GM18499 (cell line): ENCODE measurements around the gene EIPR1.
"Not testable (repeated sequence)": the region's sequence is repeated elsewhere in the genome, so short reads cannot be mapped to it uniquely, and the experiment has no call there.

ENCODE experiments used
- ATAC-seq: cut with Tn5 transposase; IDR thresholded peaks from one replicate; pipeline ENCODE4 v1.9.1; 2021; ENCODE audit warnings: moderate number of reproducible peaks; ENCODE audit not compliant: insufficient read depth, unreplicated experiment

Gene EIPR1

DNA sequence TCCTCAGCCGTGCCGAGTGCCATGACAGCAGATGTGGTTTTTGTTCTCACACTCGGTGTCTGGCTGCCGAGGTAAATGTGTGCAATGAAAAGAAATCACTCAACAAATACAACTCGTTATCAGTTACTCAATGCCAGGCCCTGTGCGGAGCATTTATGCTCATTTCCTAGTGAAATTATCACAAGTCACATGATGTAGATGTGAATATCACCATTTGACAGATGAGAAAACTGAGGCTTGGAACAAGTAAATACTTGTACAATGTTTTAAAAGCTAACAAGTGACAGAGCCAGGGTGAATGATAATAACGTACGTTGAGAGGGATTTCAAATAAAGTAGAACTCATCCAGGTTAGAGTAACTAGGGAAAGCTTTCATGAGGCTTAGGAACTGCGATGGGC is 174.7 kb downstream of the EIPR1 start:
- no peak for ATAC-seq

DNA sequence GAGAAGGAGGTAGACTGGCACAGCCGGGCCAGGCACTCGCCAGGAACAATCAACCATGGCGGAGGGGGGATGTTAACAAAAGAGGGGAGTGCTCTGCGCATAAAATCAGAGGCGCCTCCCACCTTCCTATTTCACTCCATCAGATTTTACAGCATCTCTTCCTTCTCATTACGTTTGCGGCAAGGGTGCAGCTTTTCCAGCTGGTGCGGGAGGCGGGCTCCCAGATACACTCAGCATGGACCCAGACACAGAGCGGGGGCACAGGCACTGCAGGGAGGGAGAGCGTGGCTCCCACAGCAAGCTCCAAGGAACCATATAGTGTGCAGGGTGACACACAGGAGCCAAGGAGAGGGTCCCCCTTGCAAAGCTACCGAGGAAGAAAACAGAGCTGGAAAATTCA is 176.3 kb downstream of the EIPR1 start:
- ATAC-seq, result no peak

DNA sequence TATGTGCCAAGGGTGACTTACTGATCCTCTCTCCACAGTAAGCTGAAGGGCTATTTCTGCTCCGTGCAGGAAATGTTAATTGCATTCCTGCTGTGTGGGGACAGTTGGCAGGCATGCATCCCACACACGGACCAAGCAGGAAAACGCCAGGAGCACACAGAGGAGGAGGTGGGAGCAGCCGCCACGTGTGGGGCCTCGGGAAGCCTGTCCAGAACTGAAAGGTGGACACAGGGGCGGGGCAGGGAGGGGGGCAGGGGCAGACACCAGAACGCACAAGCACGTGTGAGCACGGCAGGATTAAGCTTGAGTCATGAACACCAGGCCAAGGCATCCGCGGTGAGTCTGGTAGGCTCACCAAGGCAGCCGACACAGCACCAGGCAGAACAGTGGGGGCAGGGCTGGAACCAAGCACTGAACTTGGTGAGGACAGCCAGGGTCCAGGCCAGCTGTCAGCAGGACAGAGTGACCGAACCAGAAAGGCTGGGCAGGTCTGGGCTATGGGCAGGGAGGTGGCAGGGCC is 177.1 kb downstream of the EIPR1 start:
- no peak for ATAC-seq

DNA sequence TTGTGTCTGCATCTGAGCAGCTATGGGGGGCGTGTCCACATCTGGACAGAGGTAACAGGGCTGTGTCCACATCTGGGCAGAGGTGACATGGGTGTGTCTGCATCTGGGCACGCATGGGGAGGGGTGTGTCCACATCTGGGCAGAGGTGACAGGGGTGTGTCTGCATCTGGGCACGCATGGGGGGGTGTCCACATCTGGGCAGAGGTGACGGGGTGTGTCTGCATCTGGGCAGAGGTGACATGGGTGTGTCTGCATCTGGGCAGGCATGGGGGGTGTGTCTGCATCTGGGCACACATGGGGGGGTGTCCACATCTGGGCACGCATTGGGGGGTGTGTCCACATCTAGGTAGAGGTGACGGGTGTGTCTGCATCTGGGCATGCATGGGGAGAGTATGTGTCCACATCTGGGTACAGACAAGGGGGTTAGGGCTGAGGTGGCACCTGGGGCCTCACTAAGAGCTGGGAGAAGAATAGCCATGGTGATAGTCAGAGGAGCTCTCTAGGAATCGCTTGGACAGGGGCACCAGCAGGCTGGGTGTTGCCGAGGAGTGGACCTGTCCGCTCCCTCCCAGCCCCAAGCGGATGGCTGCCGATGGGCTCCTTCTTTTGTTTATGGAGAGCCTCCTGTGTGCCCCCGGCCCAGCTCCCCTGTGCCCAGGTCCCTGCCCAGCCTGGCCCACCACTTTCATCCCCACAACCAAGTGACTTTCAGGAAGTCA is 177.8 kb downstream of the EIPR1 start:
- ATAC-seq, result no peak

DNA sequence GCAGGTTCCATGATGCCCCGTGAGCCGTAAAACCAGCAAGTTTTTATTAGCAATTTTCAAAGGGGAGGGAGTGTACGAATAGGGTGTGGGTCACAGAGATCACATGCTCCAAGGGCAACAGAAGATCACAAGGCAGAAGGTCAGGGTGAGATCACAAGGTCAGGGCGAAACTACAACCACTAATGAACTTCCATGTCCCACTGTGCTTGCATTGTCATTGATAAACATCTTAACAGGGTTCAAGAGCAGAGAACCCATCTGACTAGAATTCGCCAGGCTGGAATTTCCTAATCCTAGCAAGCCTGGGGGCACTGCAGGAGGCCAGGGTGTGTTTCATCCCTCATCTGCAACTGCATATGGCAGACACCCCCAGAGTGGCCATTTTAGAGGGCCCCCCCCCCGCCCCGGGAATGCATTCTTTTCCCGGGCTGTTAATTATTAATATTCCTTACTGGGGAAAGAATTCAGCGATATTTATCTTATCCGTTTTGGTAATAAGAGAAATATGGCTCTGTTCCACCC is 178.9 kb downstream of the EIPR1 start:
- not testable (repeated sequence) for ATAC-seq

DNA sequence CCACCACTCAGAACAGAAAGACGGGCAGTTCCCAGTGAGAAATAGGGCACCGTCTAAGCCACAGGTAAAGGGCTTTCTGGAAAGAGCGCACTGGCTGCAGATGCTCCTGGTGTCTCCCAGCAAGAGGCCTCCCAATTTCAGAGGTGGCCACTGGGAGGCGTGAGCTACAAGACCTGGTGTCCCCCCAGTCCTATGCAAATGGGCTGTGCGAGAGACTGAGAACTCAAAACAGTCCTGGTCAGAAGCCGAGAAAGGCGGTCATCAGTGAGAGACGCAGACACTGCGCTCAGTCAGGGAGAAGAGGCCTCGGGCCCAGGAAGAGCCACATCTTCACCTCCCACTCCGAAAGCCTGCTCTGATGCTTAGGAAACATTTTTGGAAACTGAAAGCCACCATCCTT is 179.5 kb downstream of the EIPR1 start:
- no peak for ATAC-seq

DNA sequence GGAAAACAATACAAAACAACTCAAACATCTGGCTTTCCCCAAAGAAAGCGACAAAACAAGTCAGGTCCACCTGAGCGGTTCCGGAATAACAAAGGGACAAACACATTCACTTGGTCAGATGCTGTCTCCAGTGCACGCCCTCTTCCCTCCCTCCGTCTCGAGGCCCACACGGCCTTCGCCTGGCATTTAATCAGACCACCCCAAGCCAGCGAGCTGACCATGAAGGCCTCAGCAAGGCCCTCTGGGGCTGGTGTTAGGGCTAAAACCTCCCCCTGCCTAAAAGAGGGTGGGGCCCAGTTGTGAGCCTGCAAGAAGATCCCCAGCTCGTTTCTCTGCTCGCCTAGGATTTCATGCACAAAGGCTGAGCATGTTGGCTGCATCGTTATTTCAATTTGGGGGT is 180.3 kb downstream of the EIPR1 start:
- no peak for ATAC-seq

DNA sequence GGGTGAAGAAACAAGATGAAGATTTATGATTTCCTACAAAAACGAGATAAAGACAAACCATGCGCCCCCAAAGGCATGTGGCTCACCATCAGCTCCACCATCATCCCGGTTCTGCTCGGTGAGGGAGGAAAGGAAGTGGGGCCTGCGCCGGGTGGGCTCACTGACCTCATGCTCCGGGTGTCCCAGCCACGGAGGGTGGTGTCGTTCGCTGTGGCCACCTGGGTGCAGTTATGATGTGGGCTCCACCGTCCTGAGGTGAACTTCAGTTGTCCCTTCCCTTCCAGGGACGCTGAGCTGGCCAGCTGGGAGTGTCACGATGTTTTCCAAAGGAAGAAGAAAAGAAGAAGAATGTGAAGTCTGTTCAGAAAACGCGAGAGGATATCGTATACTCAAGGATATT is 180.9 kb downstream of the EIPR1 start:
- ATAC-seq, result no peak

DNA sequence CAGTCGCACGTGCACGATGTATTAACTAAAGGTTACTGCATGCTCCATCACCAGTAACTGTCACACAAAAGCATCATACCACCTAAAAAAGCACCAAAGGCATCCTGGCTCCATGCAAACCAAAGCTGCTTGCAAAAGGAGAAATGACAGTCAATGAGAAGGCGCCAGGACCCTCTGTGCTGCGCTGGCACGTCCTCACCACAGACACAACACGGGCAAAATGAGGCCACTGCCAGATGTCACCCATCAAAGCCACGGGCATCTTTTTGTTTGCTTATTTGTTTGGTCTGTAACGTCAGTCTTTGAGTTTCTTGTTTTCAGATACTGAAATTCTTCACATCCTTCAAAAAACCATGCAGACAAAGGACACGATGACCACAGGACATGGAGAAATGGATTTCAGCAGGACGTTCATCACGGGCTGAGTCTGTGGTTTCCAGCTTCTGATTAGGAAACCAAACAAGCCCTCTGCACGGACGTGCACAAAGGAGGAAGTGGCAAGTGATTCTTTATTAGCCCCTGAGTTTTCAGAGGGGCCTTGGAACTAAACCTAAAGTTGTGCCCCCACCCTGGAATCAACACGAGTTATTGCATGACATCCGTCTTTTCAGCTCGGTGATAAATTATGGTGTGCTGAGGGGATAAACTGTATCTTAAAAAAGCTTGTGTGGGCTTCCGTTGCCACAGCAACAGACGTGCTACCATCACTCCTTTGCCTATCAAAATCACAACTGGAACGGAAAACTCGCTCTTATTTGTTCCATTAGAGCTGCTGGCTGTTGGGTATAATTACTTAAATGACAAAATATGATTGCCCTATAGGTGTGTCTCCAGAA is 181.8 kb downstream of the EIPR1 start:
- ATAC-seq, result no peak

DNA sequence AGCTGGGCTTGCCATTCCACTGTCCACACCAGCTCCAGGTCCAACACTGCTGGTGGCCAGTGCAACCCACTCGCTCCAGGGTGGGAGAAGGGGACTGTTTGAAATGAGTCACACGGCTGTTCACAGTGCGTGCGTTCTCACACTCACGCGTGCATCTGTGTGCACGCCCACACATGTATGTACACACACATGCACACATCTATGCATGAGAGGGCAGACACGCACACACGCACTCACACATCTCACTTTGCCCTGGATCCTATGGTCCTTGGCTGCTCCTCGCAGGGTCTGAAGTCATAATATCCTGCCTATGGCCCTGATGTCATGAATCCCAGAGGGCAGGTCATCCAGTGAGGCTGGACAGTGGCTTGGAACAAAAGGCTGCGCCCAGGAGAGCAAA is 182.8 kb downstream of the EIPR1 start:
- no peak for ATAC-seq

DNA sequence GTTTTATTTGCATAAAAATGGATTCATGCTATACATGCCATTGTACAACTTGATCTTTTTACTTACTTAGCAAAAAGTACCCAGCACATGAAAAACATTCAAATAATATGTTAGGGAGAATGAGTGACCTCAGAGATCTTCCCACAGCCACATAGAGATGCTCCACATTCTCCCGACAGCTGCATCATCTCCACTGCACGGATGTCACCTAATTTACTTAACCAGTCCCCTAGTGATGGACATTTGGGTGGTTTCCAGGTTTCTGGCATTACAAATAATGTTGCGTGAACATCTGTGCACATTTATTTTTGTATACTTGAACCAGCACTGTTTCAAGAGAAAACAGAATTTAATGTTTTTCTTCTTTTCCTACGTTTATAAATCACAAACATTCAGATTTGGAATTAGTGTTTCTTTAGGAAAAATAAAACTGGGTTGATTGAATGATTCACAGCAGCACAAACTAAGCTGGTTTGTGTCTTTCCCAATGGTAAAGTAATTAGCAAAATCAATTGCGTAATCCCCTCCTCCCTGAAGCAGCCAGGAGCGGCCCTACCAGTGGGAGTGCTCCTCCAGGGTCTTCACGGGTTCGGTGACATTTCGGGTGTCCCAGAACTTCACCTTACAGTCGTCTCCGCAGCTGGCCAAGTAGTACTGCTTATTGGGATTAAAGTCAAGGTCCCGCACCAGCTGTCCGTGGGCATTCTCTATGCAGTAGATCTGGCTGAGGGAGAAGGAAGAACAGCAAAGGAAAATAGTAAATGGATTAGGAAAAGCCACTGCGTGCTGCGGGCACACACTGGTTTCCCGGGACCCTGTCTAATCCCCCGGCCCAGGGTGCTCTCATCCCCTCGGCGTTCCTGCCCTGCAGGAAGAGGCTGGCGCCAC is 183.9 kb downstream of the EIPR1 start:
- no peak for ATAC-seq

DNA sequence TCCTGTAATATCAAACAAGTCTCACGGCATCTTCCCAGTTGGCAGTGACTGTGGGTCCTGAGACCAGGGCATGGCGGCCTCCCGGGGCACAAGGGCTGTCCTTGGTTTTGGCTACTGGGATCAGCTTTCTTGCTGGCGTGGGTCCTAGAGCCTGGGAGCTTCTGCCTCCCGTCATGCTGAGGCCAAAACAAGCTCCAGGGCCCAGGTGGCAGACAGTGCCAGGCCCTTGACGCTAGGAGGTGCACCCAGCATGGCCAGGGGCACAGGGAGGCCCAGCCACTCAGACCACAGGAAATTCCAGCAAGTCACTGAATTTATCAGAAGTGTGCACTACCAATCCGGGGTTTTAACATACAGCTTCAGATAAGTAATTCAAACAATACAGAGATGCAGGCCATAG is 184.7 kb downstream of the EIPR1 start:
- no peak for ATAC-seq

DNA sequence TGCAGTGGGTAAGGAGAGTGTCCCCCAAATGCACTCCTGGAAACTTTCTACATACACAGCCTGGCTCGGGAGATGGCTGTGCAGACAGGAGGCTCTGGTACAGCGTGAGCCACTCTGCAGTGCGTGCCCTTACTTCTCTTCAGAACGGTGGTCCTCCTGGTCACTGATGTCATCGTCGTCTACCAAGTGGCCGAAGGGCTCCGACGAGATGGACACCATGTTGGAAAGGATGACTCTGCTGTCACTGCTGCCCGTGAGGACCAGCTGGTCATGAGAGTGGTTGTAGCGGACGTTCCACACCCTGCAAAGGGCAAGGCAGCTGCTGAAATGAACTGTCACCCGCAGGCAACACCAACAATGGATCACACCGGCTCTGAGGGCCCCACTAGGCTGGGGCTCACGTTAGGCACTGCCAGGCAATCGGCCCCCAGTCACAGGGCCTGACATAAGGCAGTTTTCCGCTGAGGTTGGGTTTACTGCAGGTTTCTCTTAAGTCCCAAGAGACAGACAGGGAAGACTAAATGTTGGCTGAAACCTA is 185.3 kb downstream of the EIPR1 start:
- ATAC-seq, result no peak

DNA sequence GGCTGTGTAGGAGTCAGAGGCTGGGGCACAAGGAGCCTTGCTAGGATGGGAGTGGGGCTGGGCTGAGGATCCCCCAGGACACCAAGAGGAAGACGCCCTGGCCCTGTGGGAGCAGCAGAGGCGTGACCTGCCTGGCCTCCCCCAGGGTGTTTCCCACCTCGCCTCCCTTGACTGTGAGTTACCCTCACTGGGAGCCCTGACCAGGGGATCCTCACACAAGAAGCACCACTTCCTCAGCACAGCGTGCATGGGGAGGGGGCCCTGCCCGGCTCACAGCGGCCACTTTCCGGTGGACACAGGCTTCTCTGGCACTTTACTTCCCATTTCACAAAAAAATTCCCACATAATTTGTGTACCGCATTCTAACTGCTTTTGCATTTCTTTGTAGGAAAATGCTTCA is 187.7 kb downstream of the EIPR1 start:
- no peak for ATAC-seq

DNA sequence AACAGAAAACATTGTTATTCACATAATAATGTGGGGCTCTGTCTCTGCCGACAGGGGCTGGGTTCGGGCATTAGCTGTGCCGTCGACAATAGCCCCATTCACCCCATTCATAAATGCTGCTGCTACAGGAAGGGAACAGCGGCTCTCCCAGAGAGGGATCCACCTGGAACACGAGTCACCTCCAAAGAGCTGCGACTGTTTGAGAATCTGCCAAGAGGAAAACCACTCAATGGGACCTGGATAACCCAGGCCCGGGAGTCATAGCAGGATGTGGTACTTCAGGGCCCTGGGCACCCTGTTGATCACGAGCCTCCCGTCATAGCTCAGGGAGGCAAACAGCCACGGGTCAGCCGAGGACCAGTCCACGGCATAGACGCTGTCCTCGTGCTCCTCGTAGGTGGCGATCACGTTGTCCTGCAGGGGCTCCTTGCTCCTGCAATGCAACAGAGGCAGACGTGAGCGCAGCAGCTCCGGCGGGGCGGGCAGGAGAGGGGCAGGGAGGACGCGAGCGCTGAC is 188.5 kb downstream of the EIPR1 start:
- ATAC-seq, result no peak

DNA sequence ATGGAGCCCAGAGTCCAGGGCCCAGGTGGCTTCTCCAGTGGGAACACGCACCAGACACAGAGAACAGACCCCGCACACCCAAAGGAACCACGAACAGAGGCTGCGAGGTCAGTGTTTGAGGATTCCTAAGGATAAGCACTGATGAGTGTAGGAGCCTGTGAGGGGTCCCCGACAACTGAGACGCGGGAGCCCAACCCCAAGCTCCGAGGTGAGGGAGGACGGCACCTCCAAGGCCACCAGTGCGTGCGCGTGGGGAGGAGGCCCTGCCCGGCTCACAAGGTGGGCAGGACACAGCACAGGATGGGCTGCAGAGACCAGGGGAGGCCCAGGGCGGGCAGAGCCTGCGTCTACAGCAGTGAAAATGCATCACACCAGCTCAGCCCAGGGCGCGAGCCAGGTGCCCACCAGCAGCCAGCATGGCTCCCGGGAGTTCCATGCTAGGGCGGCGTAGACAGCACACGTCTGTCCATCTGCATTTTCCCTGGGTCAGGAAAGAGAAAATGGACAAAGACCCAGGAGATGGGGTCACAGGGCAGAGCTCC is 189.1 kb downstream of the EIPR1 start:
- no peak for ATAC-seq

DNA sequence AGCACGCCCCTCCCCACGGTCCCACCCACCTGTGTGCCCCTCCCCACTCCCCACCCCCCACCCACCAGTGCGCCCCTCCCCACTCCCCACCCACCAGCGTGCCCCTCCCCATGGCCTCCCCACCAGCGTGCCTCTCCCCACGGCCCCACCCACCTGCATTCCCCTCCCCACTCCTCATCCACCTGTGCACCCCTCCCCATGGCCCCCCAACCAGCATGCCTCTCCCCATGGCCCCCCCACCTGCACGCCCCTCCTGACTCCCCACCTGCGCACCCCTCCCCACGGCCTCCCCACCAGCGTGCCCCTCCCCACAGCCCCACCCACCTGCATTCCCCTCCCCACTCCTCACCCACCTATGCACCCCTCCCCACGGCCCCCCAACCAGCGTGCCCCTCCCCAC is 190.2 kb downstream of the EIPR1 start:
- no peak for ATAC-seq

DNA sequence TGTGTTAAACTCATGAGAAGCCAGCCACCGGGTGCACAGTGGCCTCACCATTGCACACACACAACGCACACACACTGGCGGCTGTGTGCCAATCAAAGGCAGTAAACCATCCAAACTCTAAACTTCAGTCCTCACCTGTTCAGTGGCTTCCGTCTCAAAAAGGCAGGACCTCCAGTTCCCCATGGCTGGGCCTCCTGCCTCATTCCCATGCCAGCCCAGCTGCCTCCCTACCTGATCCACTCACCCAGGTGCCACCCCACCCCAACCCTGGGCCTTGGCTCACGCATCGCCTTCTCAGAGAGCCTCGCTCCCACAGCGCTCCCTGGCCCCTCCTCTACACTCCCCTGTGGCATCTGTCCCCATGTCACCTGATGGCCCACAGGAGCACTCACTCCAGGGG is 190.9 kb downstream of the EIPR1 start:
- no peak for ATAC-seq

DNA sequence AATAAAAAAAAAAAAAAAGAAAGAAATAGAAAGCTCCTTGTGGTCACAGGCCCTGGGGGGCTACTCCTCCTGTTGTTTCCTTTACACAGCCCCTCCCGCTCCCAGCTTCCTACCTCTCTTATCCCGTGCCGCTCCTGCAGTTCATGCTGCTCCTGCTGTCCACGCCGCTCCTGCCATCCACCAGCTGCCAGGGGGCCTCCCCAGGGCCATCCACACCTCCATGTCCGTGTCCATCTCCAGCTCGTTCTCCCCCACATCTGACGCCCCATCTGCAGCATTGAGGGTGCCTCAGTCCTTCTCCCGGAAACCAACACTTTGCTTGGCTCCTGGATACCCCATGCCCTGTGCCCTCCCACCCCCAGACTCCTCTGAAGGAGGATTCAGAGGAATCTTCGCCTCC is 191.7 kb downstream of the EIPR1 start:
- no peak for ATAC-seq

DNA sequence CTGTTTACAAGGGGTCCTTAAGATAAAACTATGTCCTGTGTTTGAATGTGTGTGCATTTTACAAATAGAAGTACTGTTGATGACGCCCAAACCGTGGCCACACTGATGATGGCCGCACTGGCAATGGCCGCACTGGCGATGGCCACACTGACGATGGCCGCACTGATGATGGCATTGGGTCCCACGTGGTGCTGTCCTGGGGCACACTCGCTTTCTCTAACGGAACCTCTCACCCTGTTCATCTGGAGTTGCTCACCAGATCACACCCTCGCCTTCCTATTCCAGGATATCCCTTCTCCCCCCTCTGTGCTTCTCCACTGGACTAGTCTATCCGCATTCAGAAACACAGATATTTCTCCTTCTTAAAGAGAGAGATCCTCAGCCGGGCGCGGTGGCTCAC is 192.4 kb downstream of the EIPR1 start:
- no peak for ATAC-seq
